H9 (cell line): ENCODE data around the gene KCNE1. TPM values are rescaled to one million over a fixed set of nuclear protein-coding genes. Genes with fewer than 3 reads are reported as not detected.

Experiments used
- DNase-seq: peaks from one replicate; pipeline ENCODE4 v3.0.0-alpha.2; 2017
- H2AFZ ChIP-seq: one replicate; pipeline ENCODE4 v1.6.1; 2013; ENCODE audit warnings: mild to moderate bottlenecking, low read length, control low read depth, moderate library complexity
- H2AK5ac ChIP-seq: 2 replicates; pipeline ENCODE4 v1.6.1; 2013; ENCODE audit warnings: low read length, control low read depth, mixed read lengths; ENCODE audit not compliant: insufficient read length
- H2BK120ac ChIP-seq: one replicate; pipeline ENCODE4 v1.6.1; 2013; ENCODE audit warnings: low read depth, mild to moderate bottlenecking, low read length, control low read depth, inconsistent platforms; ENCODE audit not compliant: poor library complexity, severe bottlenecking
- H2BK12ac ChIP-seq: 2 replicates; pipeline ENCODE4 v1.6.1; 2013; ENCODE audit warnings: low read length, control low read depth, mixed read lengths, low read depth; ENCODE audit not compliant: insufficient read length
- H2BK15ac ChIP-seq: 2 replicates; pipeline ENCODE4 v1.6.1; 2013; ENCODE audit warnings: low read depth, low read length, control low read depth
- H2BK20ac ChIP-seq: one replicate; pipeline ENCODE4 v1.6.1; 2013; ENCODE audit warnings: low read depth, mild to moderate bottlenecking, low read length, control low read depth, inconsistent platforms; ENCODE audit not compliant: poor library complexity, severe bottlenecking
- H2BK5ac ChIP-seq: 2 replicates; pipeline ENCODE4 v1.6.1; 2013; ENCODE audit warnings: low read length, control low read depth, mixed read lengths; ENCODE audit not compliant: insufficient read length
- H3K14ac ChIP-seq: 2 replicates; pipeline ENCODE4 v1.6.1; 2013; ENCODE audit warnings: low read length, control low read depth; ENCODE audit not compliant: insufficient read depth
- H3K18ac ChIP-seq: 2 replicates; pipeline ENCODE4 v1.6.1; 2013; ENCODE audit warnings: low read depth, mild to moderate bottlenecking, mixed read lengths, low read length, control low read depth; ENCODE audit not compliant: insufficient read length
- H3K23ac ChIP-seq: 2 replicates; pipeline ENCODE4 v1.6.1; 2013; ENCODE audit warnings: low read length, control low read depth, mixed read lengths, low read depth; ENCODE audit not compliant: insufficient read length
- H3K23me2 ChIP-seq: 2 replicates; pipeline ENCODE4 v1.6.1; 2013; ENCODE audit warnings: low read depth, mild to moderate bottlenecking, mixed read lengths, low read length, control low read depth; ENCODE audit not compliant: insufficient read length, poor library complexity, severe bottlenecking
- H3K27ac ChIP-seq: 2 replicates; pipeline ENCODE4 v1.5.1; 2013; ENCODE audit warnings: low read length, control low read depth, mixed read lengths, low read depth; ENCODE audit not compliant: insufficient read length
- H3K27me3 ChIP-seq: 2 replicates; pipeline ENCODE4 v1.6.1; 2013; ENCODE audit warnings: low read length, control low read depth, inconsistent platforms; ENCODE audit not compliant: insufficient read depth
- H3K4ac ChIP-seq: 2 replicates; pipeline ENCODE4 v1.6.1; 2013; ENCODE audit warnings: low read depth, mild to moderate bottlenecking, control low read depth, inconsistent platforms, low read length, moderate library complexity
- H3K4me1 ChIP-seq: 2 replicates; pipeline ENCODE4 v1.6.1; 2013; ENCODE audit warnings: low read length, control low read depth, inconsistent platforms; ENCODE audit not compliant: insufficient read depth
- H3K4me2 ChIP-seq: 2 replicates; pipeline ENCODE4 v1.6.1; 2013; ENCODE audit warnings: low read length, control low read depth, mixed read lengths; ENCODE audit not compliant: insufficient read length, insufficient read depth
- H3K56ac ChIP-seq: 2 replicates; pipeline ENCODE4 v1.6.1; 2013; ENCODE audit warnings: low read depth, mild to moderate bottlenecking, mixed read lengths, low read length, control low read depth; ENCODE audit not compliant: insufficient read length
- H3K79me1 ChIP-seq: 2 replicates; pipeline ENCODE4 v1.6.1; 2013; ENCODE audit warnings: low read depth, mild to moderate bottlenecking, moderate library complexity, low read length, control low read depth, inconsistent platforms; ENCODE audit not compliant: insufficient read depth, poor library complexity, severe bottlenecking
- H3K79me2 ChIP-seq: 2 replicates; pipeline ENCODE4 v1.6.1; 2013; ENCODE audit warnings: low read length, control low read depth, inconsistent platforms; ENCODE audit not compliant: insufficient read depth
- H3K9ac ChIP-seq: 2 replicates; pipeline ENCODE4 v1.6.1; 2013; ENCODE audit warnings: low read length, control low read depth, mixed read lengths; ENCODE audit not compliant: insufficient read length; ENCODE audit errors: extremely low read depth
- H3K9me3 ChIP-seq: one replicate; pipeline ENCODE4 v1.6.1; 2013; ENCODE audit warnings: low read depth, low read length, inconsistent platforms; ENCODE audit not compliant: control insufficient read depth
- H3T11ph ChIP-seq: one replicate; pipeline ENCODE4 v1.6.1; 2013; ENCODE audit warnings: mild to moderate bottlenecking, low read length, control low read depth, inconsistent platforms
- H4K20me1 ChIP-seq: one replicate; pipeline ENCODE4 v1.6.1; 2013; ENCODE audit not compliant: control insufficient read depth, insufficient read length, insufficient read depth
- H4K5ac ChIP-seq: 2 replicates; pipeline ENCODE4 v1.6.1; 2013; ENCODE audit warnings: low read depth, mild to moderate bottlenecking, mixed read lengths, low read length, control low read depth; ENCODE audit not compliant: insufficient read length
- H4K8ac ChIP-seq: replicated peaks from 2 replicates; pipeline ENCODE4 v1.6.1; 2013; ENCODE audit warnings: low read length, control low read depth, mixed read lengths, low read depth; ENCODE audit not compliant: insufficient read length
- H4K91ac ChIP-seq: 2 replicates; pipeline ENCODE4 v1.6.1; 2013; ENCODE audit warnings: low read depth, mild to moderate bottlenecking, moderate library complexity, mixed read lengths, low read length, control low read depth; ENCODE audit not compliant: insufficient read length
- H3K27ac Mint-ChIP-seq, 3 experiments: 2 replicates in 2 of 3; 3 replicates in 1 of 3; pipeline ENCODE4 v1.8.0; 2020 to 2021; ENCODE audit warnings: mixed read lengths in 3 of 3, mild to moderate bottlenecking in 1 of 3, moderate library complexity in 1 of 3
- H3K27me3 Mint-ChIP-seq: 2 replicates; pipeline ENCODE4 v1.8.0; 2021; ENCODE audit warnings: low read depth, mild to moderate bottlenecking, moderate library complexity, mixed read lengths
- H3K36me3 Mint-ChIP-seq, 3 experiments: 2 replicates in 2 of 3; 3 replicates in 1 of 3; pipeline ENCODE4 v1.8.0; 2020 to 2021; ENCODE audit warnings: low read depth in 3 of 3, mixed read lengths in 3 of 3; ENCODE audit not compliant: insufficient read depth in 1 of 3
- H3K4me1 Mint-ChIP-seq, 2 experiments: 2 replicates each; pipeline ENCODE4 v1.8.0; 2020; ENCODE audit warnings: mixed read lengths in 2 of 2
- H3K4me3 Mint-ChIP-seq, 2 experiments: 2 replicates in 1 of 2; 3 replicates in 1 of 2; pipeline ENCODE4 v1.8.0; 2020 to 2021; ENCODE audit warnings: mild to moderate bottlenecking in 2 of 2, mixed read lengths in 2 of 2, moderate library complexity in 1 of 2
- H3K9me3 Mint-ChIP-seq, 2 experiments: 2 replicates in 1 of 2; 3 replicates in 1 of 2; pipeline ENCODE4 v1.8.0; 2020; ENCODE audit warnings: mild to moderate bottlenecking in 2 of 2, mixed read lengths in 2 of 2, moderate library complexity in 1 of 2
- WGBS: extraction: QIAGEN DNeasy Blood & Tissue Kit; methylation state at CpG from one replicate; pipeline ENCODE4 v1.1.7; 2013; ENCODE audit warnings: missing lambda C conversion rate, low lambda C conversion rate, mixed read lengths; ENCODE audit not compliant: insufficient read length; ENCODE audit errors: extremely low coverage; 5-methylcytosine and 5-hydroxymethylcytosine counted together
- total RNA-seq: library from RNA; stranded (reverse); gene quantifications from 2 replicates; pipeline ENCODE4 v1.2.1, GENCODE V29; 2021
- TF ChIP-seq, protein P1 (sequence below): fragments of 200-600 bp; sonication (generic); conservative IDR thresholded peaks from 3 replicates; pipeline ENCODE4 v1.8.0; 2021; ENCODE audit warnings: antibody characterized with exemption, mild to moderate bottlenecking

KCNE1 gene
- total RNA-seq, 1 experiment from 2014 or later, result 0.28 TPM

DNA sequence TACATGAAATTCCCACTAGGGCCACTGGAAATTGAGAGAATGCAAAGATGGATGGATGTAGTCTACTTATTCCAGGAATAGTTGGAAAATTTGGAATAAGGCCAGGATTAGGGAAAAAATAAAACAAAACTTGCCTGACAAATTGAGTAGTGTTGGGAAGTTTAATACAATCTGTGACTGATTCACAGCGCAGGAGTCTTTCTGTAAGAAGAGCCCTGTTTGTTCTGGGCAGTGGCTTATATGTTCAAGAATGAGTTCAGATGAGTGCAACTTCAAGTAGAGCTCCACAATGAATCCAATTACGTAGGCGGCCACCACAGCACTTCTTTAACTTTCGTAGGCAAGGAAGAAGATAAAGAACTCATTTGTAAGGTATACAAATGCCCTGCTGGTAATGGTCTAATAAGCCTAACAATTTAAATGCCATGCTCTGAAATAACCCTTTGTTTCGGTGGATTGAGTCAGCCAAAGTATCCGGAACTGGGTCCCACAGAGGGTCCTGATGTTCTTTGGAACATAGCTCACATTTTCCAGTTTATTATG lies 47.1 kb upstream of the KCNE1 start:
- H3K27ac ChIP-seq, result no peak overlapping the region
- H3K56ac ChIP-seq, result no peak overlapping the region
- H3K9ac ChIP-seq, result no peak overlapping the region
- no peaks in the 10 kb centered on the region for H3K4me1 ChIP-seq
- no peak overlapping the region for H2AFZ ChIP-seq
- no peak overlapping the region for H3K14ac ChIP-seq
- no peak overlapping the region for H2BK12ac ChIP-seq
- H3K4me2 ChIP-seq, result no peak overlapping the region
- Mint-ChIP-seq H3K4me3 (no peak overlapping the region), H3K9me3 (peaks cover 14 to 16% of the 10 kb centered on the region in 2 experiments), H3K36me3 (peaks cover 6 to 13% (median 8%) of the 10 kb centered on the region in 3 experiments), H3K27ac (no peak overlapping the region), H3K27me3 (peaks cover 2% of the 10 kb centered on the region; the same call in 1 of the 2 replicates), H3K4me1 (peaks cover 5 to 8% of the 10 kb centered on the region in 2 experiments; a peak in 3 of 4 replicates)
- H2BK20ac ChIP-seq, result no peak overlapping the region
- no peak overlapping the region for H4K8ac ChIP-seq
- H3T11ph ChIP-seq, result no peak overlapping the region
- no peak overlapping the region for H3K4ac ChIP-seq
- H3K27me3 ChIP-seq, result no peaks in the 10 kb centered on the region; the same call in 1 of the 2 replicates
- H3K9me3 ChIP-seq, result no peaks in the 10 kb centered on the region
- WGBS, result no CpG with 5 or more reads among the region's 6 CpGs
- H3K18ac ChIP-seq, result no peak overlapping the region
- no peak overlapping the region for H2BK5ac ChIP-seq
- H3K23ac ChIP-seq, result no peak overlapping the region
- no peak overlapping the region for H2BK15ac ChIP-seq
- DNase-seq, result no peak
- no peaks in the 10 kb centered on the region for H3K79me1 ChIP-seq
- H2BK120ac ChIP-seq, result no peak overlapping the region
- no peak overlapping the region for H4K91ac ChIP-seq
- H3K23me2 ChIP-seq, result no peaks in the 10 kb centered on the region
- H3K79me2 ChIP-seq, result no peaks in the 10 kb centered on the region
- TF ChIP-seq, protein P1, sequence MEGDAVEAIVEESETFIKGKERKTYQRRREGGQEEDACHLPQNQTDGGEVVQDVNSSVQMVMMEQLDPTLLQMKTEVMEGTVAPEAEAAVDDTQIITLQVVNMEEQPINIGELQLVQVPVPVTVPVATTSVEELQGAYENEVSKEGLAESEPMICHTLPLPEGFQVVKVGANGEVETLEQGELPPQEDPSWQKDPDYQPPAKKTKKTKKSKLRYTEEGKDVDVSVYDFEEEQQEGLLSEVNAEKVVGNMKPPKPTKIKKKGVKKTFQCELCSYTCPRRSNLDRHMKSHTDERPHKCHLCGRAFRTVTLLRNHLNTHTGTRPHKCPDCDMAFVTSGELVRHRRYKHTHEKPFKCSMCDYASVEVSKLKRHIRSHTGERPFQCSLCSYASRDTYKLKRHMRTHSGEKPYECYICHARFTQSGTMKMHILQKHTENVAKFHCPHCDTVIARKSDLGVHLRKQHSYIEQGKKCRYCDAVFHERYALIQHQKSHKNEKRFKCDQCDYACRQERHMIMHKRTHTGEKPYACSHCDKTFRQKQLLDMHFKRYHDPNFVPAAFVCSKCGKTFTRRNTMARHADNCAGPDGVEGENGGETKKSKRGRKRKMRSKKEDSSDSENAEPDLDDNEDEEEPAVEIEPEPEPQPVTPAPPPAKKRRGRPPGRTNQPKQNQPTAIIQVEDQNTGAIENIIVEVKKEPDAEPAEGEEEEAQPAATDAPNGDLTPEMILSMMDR, result no peak
- no peak overlapping the region for H2AK5ac ChIP-seq
- no peak overlapping the region for H4K5ac ChIP-seq
- H4K20me1 ChIP-seq, result no peaks in the 10 kb centered on the region
